ENCODE measurements around the gene SMIM1. TPM values are rescaled to one million over a fixed set of nuclear protein-coding genes. Genes with fewer than 3 reads are reported as not detected.

SMIM1 gene
- total and polyA plus RNA-seq, 9 of the 15 experiments (the other 6 are each of a cell fraction or from before 2014, with no cell fraction given): 2.3 to 125 (median 24.3) TPM

GRCh38 chr1:3750741-3751140 lies 21.8 kb upstream of the SMIM1 start:
- FAIRE-seq (no peak), DNase-seq (ENCODE audit: extremely low read depth in 1 of 4, low spot score in 3 of 4) (peak in 1 of 4 experiments; percentile 28), ATAC-seq (no peak)
- intact Hi-C loops (cut with micrococcal nuclease): no loop called here
- no peak overlapping the region for H3K4me3 ChIP-seq
- peaks cover 4% of the 10 kb centered on the region; the same call in 2 of the 3 replicates for H3K36me3 ChIP-seq (ENCODE audit: control insufficient read depth, insufficient read depth, low read length)
- no peaks in the 10 kb centered on the region for H3K9me3 ChIP-seq (replicated peaks; ENCODE audit: control insufficient read depth, insufficient read depth, low read depth, low read length)
- in situ Hi-C loops (cut with MboI): no loop called here
- peak overlapping the region; percentile 57 for H3K4me2 ChIP-seq (ENCODE audit: insufficient read depth, low read length)
- no TSS peak for BruUV-seq (replicated peaks)
- H3K9me1 ChIP-seq (ENCODE audit: control insufficient read depth, insufficient read depth, low read length): peaks cover under 1% of the 10 kb centered on the region
- peak overlapping the region; percentile 49 for H2AFZ ChIP-seq (ENCODE audit: low read depth, low read length)
- CTCF ChIA-PET (ENCODE audit: low intra/inter-chr PET ratio): no interaction called here
- under 1% methylated on average over 6 of the region's 6 CpGs for WGBS (ENCODE audit: insufficient coverage, low coverage, missing lambda C conversion rate)
- peaks cover 7% of the 10 kb centered on the region; the same call in 1 of the 2 replicates for H4K20me1 ChIP-seq (replicated peaks; ENCODE audit: control insufficient read depth, insufficient read depth, low read length)
- H3K4me1 ChIP-seq (replicated peaks in 1 of 2; ENCODE audit: control insufficient read depth in 2 of 2, insufficient read depth in 2 of 2, low read length in 2 of 2): peaks cover 27 to 42% of the 10 kb centered on the region in 2 experiments
- H3K79me2 ChIP-seq (ENCODE audit: control insufficient read depth, insufficient read depth, low read length): peaks cover 18% of the 10 kb centered on the region
- POLR2A ChIA-PET: no interaction called here
- no peak overlapping the region; a peak in 1 of 4 replicates for H3K9ac ChIP-seq (ENCODE audit: insufficient read depth in 1 of 2, low read depth in 2 of 2, low read length in 2 of 2)
- no peak overlapping the region; the same call in 2 of the 3 replicates for H3K27ac ChIP-seq (ENCODE audit: extremely low read depth, low read depth, low read length)
- no peak for TF ChIP-seq ARNT (IDR thresholded peaks at IDR 0.05)
- TF ChIP-seq ZNF121 (CRISPR knock-in tag; conservative IDR thresholded peaks at IDR 0.05): no peak
- peak; percentile 64; the same call in 1 of the 2 replicates for TF ChIP-seq CTBP1 (IDR thresholded peaks at IDR 0.05; ENCODE audit: borderline replicate concordance)
- no peak for TF ChIP-seq RBM17 (IDR thresholded peaks at IDR 0.05; ENCODE audit: borderline replicate concordance, low read depth, low read length)
- TF ChIP-seq NFE2 (IDR thresholded peaks at IDR 0.05; ENCODE audit: low read depth): no peak
- TF ChIP-seq DIDO1 (tag; IDR thresholded peaks at IDR 0.05; ENCODE audit: low read depth): no peak
- TF ChIP-seq BCOR (IDR thresholded peaks at IDR 0.05): no peak
- TF ChIP-seq POLR2G (IDR thresholded peaks at IDR 0.05; ENCODE audit: low read depth, low read length): no peak
- TF ChIP-seq, protein P1, sequence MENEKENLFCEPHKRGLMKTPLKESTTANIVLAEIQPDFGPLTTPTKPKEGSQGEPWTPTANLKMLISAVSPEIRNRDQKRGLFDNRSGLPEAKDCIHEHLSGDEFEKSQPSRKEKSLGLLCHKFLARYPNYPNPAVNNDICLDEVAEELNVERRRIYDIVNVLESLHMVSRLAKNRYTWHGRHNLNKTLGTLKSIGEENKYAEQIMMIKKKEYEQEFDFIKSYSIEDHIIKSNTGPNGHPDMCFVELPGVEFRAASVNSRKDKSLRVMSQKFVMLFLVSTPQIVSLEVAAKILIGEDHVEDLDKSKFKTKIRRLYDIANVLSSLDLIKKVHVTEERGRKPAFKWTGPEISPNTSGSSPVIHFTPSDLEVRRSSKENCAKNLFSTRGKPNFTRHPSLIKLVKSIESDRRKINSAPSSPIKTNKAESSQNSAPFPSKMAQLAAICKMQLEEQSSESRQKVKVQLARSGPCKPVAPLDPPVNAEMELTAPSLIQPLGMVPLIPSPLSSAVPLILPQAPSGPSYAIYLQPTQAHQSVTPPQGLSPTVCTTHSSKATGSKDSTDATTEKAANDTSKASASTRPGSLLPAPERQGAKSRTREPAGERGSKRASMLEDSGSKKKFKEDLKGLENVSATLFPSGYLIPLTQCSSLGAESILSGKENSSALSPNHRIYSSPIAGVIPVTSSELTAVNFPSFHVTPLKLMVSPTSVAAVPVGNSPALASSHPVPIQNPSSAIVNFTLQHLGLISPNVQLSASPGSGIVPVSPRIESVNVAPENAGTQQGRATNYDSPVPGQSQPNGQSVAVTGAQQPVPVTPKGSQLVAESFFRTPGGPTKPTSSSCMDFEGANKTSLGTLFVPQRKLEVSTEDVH (IDR thresholded peaks at IDR 0.05; ENCODE audit: low read depth, partially characterized antibody): no peak
- peak; percentile 13; the same call in 1 of the 2 replicates for TF ChIP-seq VEZF1 (CRISPR knock-in tag; IDR thresholded peaks at IDR 0.05)
- TF ChIP-seq MYNN (IDR thresholded peaks at IDR 0.05): no peak
- no peak for TF ChIP-seq MYNN (CRISPR knock-in tag; IDR thresholded peaks at IDR 0.05)
- no peak for TF ChIP-seq ZKSCAN8 (CRISPR knock-in tag; IDR thresholded peaks at IDR 0.05)
- TF ChIP-seq ZNF24 (IDR thresholded peaks at IDR 0.05): no peak
- no peak for TF ChIP-seq HNRNPL (IDR thresholded peaks at IDR 0.05; ENCODE audit: low read depth, low read length)
- peak; percentile 21; the same call in 1 of the 2 replicates for TF ChIP-seq CBFA2T3 (IDR thresholded peaks at IDR 0.05)
- TF ChIP-seq COPS2 (conservative IDR thresholded peaks at IDR 0.05): no peak
- no peak for TF ChIP-seq GABPA (tag; conservative IDR thresholded peaks at IDR 0.05; ENCODE audit: low read depth)
- TF ChIP-seq CBX1 (IDR thresholded peaks at IDR 0.05; ENCODE audit: low read depth): no peak
- no peak for TF ChIP-seq TAF1 (IDR thresholded peaks at IDR 0.05; ENCODE audit: control insufficient read depth, extremely low read depth, insufficient read depth, low read length, severe bottlenecking)
- peak in 1 of 2 experiments; percentile 47; a peak in 1 of 4 replicates for TF ChIP-seq RCOR1 (IDR thresholded peaks at IDR 0.05; ENCODE audit: borderline replicate concordance in 1 of 2, low read depth in 2 of 2, low read length in 2 of 2)
- peaks cover 9 to 10% of the 10 kb centered on the region in 2 experiments; a peak in 3 of 5 replicates for H3K27me3 ChIP-seq (ENCODE audit: control insufficient read depth in 2 of 2, insufficient read depth in 2 of 2, low read length in 2 of 2)
